MM.1S (cell line): Measurements from ENCODE around the gene TYRO3.

Experiments used
- DNase-seq: peaks from one replicate; pipeline ENCODE4 v3.0.0-alpha.2; 2015
- H2AFZ ChIP-seq: fragments of 300-600 bp; sonication (generic); 2 replicates; pipeline ENCODE4 v1.6.0; 2016; ENCODE audit warnings: antibody characterized with exemption, low read length
- H3F3A ChIP-seq: fragments of 300-600 bp; sonication (generic); 2 replicates; pipeline ENCODE4 v1.6.1; 2016; ENCODE audit warnings: mild to moderate bottlenecking, antibody characterized with exemption, low read length, moderate library complexity, mixed read lengths; ENCODE audit not compliant: insufficient read depth
- H3K27ac ChIP-seq: fragments of 300-600 bp; sonication (generic); 2 replicates; pipeline ENCODE4 v1.5.1; 2016; ENCODE audit warnings: mild to moderate bottlenecking, low read length
- H3K27me3 ChIP-seq: fragments of 300-600 bp; sonication (generic); replicated peaks from 2 replicates; pipeline ENCODE4 v1.6.0; 2016; ENCODE audit warnings: low read length; ENCODE audit not compliant: insufficient read depth
- H3K36me3 ChIP-seq: fragments of 300-600 bp; sonication (generic); replicated peaks from 2 replicates; pipeline ENCODE4 v1.6.1; 2016; ENCODE audit warnings: mild to moderate bottlenecking, low read length, mixed read lengths; ENCODE audit not compliant: insufficient read depth
- H3K4me1 ChIP-seq: fragments of 300-600 bp; sonication (generic); 2 replicates; pipeline ENCODE4 v1.6.1; 2016; ENCODE audit warnings: low read length, mixed read lengths
- H3K4me2 ChIP-seq: fragments of 300-600 bp; sonication (generic); 2 replicates; pipeline ENCODE4 v1.6.0; 2016; ENCODE audit warnings: low read depth, low read length
- H3K4me3 ChIP-seq: fragments of 300-600 bp; sonication (generic); 2 replicates; pipeline ENCODE4 v1.5.1; 2016; ENCODE audit warnings: low read length, mixed read lengths
- H3K79me2 ChIP-seq: fragments of 300-600 bp; sonication (generic); 2 replicates; pipeline ENCODE4 v1.6.1; 2016; ENCODE audit warnings: mixed run types, low read length, mixed read lengths
- H3K9ac ChIP-seq: fragments of 300-600 bp; sonication (generic); 2 replicates; pipeline ENCODE4 v1.6.1; 2016; ENCODE audit warnings: low read length, mixed read lengths
- H3K9me2 ChIP-seq: fragments of 300-600 bp; sonication (generic); replicated peaks from 2 replicates; pipeline ENCODE4 v1.6.1; 2016; ENCODE audit warnings: mild to moderate bottlenecking, low read length, mixed read lengths; ENCODE audit not compliant: insufficient read depth
- H3K9me3 ChIP-seq: fragments of 300-600 bp; sonication (generic); replicated peaks from 2 replicates; pipeline ENCODE4 v1.6.1; 2016; ENCODE audit warnings: mild to moderate bottlenecking, low read length, mixed read lengths; ENCODE audit not compliant: insufficient read depth
- H4K20me1 ChIP-seq: fragments of 300-600 bp; sonication (generic); 2 replicates; pipeline ENCODE4 v1.6.1; 2016; ENCODE audit warnings: mild to moderate bottlenecking, low read length, moderate library complexity, mixed read lengths; ENCODE audit not compliant: insufficient read depth
- EZH2 ChIP-seq: fragments of 300-600 bp; sonication (generic); optimal IDR thresholded peaks from 2 replicates; pipeline ENCODE3; 2017; ENCODE audit warnings: low read depth, mild to moderate bottlenecking, antibody characterized with exemption, low read length, mixed read lengths
- EZH2phosphoT487 ChIP-seq: fragments of 300-600 bp; sonication (generic); IDR thresholded peaks from 2 replicates; pipeline ENCODE4 v1.6.1; 2018; ENCODE audit warnings: antibody characterized with exemption, low read length
- TF ChIP-seq, protein P1 (sequence below): fragments of 300-600 bp; sonication (generic); IDR thresholded peaks from 2 replicates; pipeline ENCODE4 v1.5.1; 2016; ENCODE audit warnings: antibody characterized with exemption, low read length, mixed read lengths

TYRO3 gene

DNA sequence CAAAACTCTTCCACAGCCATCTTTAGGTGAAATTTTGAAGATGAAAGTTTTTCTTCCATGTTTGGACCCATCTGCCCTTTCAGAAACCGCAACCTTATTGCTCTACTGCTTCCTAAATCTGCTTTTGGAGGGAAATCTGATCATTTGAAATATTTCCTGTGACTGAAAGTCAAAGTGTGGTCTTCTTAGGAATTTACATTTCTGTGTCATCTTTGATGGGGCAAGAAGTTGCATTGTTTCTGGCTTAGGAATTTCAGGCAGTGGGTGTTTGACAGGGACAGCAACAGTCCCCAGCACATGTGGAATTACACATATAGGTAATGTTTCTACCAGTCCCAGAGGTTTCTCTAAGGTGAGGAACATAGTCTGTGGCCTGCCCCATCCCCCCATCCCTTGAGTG lies 5.3 kb upstream of the TYRO3 start:
- no peaks in the 10 kb centered on the region for H3K9me2 ChIP-seq
- no peaks in the 10 kb centered on the region for H3K27me3 ChIP-seq
- H4K20me1 ChIP-seq, result no peaks in the 10 kb centered on the region
- H3K27ac ChIP-seq, result no peak overlapping the region
- no peak overlapping the region for H3K9ac ChIP-seq
- no peak overlapping the region for H3K4me3 ChIP-seq
- no peak for DNase-seq
- no peaks in the 10 kb centered on the region for H3K9me3 ChIP-seq
- H3K79me2 ChIP-seq, result no peaks in the 10 kb centered on the region
- H2AFZ ChIP-seq, result no peak overlapping the region
- no peak overlapping the region for H3K4me2 ChIP-seq
- TF ChIP-seq EZH2phosphoT487, result no peak
- TF ChIP-seq, protein P1, sequence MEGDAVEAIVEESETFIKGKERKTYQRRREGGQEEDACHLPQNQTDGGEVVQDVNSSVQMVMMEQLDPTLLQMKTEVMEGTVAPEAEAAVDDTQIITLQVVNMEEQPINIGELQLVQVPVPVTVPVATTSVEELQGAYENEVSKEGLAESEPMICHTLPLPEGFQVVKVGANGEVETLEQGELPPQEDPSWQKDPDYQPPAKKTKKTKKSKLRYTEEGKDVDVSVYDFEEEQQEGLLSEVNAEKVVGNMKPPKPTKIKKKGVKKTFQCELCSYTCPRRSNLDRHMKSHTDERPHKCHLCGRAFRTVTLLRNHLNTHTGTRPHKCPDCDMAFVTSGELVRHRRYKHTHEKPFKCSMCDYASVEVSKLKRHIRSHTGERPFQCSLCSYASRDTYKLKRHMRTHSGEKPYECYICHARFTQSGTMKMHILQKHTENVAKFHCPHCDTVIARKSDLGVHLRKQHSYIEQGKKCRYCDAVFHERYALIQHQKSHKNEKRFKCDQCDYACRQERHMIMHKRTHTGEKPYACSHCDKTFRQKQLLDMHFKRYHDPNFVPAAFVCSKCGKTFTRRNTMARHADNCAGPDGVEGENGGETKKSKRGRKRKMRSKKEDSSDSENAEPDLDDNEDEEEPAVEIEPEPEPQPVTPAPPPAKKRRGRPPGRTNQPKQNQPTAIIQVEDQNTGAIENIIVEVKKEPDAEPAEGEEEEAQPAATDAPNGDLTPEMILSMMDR, result no peak
- TF ChIP-seq EZH2, result no peak
- no peaks in the 10 kb centered on the region for H3K36me3 ChIP-seq
- H3F3A ChIP-seq, result peaks cover 9% of the 10 kb centered on the region
- H3K4me1 ChIP-seq, result peaks cover 9% of the 10 kb centered on the region

DNA sequence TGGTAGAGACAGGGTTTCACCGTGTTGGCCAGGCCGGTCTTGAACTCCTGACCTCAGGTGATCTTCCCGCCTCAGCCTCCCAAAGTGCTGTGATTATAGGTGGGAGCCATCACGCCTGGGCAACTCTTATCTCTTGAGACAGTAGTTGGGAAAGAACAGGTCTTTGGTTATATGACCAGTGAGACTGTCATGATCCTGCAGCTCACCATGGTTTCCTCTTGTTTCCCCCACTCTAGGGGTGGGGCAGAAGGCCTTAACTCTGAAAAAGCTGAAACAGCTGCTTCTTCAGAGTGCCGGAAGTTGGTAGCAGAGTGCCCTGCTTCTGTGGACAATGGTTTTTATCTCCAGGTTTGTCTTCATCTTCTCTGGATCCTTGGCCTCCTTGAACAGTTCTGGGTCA lies 4.7 kb upstream of the TYRO3 start:
- no peak overlapping the region for H3K9ac ChIP-seq
- H3F3A ChIP-seq, result peaks cover 9% of the 10 kb centered on the region
- no peaks in the 10 kb centered on the region for H3K79me2 ChIP-seq
- H4K20me1 ChIP-seq, result no peaks in the 10 kb centered on the region
- H3K36me3 ChIP-seq, result no peaks in the 10 kb centered on the region
- H2AFZ ChIP-seq, result no peak overlapping the region
- no peak overlapping the region for H3K27ac ChIP-seq
- no peak overlapping the region for H3K4me2 ChIP-seq
- TF ChIP-seq EZH2, result no peak
- no peak for TF ChIP-seq EZH2phosphoT487
- TF ChIP-seq, protein P1, result no peak
- no peaks in the 10 kb centered on the region for H3K9me3 ChIP-seq
- no peak for DNase-seq
- H3K27me3 ChIP-seq, result no peaks in the 10 kb centered on the region
- no peak overlapping the region for H3K4me3 ChIP-seq
- H3K9me2 ChIP-seq, result no peaks in the 10 kb centered on the region
- H3K4me1 ChIP-seq, result peaks cover 9% of the 10 kb centered on the region

DNA sequence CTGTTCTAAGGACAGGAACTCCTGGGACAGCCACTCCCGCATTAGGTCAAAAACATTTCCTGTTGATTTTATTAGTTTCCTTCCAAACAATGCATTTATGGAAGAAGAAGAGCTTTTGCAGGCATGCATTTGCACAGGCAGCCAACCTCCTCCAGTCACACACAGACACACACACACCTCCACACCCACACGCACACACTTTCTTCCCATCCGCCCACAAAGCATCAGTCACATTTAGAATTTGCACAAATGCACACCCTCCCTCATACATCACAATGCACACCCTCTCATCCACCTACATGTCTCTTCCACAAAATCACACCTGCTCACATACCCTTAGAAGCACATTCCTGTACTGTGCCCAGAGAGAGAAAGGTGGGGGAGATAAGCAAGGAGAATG lies 4.1 kb upstream of the TYRO3 start:
- Histone ChIP-seq H3K79me2 (peaks cover 4% of the 10 kb centered on the region; the same call in 1 of the 2 replicates), H2AFZ (no peak overlapping the region), H3K27ac (no peak overlapping the region), H3K4me3 (no peak overlapping the region), H3K9me2 (no peaks in the 10 kb centered on the region), H3K9ac (no peak overlapping the region), H3K4me1 (peaks cover 9% of the 10 kb centered on the region), H3K4me2 (no peak overlapping the region), H3K9me3 (no peaks in the 10 kb centered on the region), H4K20me1 (no peaks in the 10 kb centered on the region), H3K36me3 (no peaks in the 10 kb centered on the region), H3K27me3 (no peaks in the 10 kb centered on the region), H3F3A (peaks cover 9% of the 10 kb centered on the region)
- DNase-seq, result no peak
- TF ChIP-seq EZH2phosphoT487, result no peak
- TF ChIP-seq EZH2, result no peak
- TF ChIP-seq, protein P1, result no peak
